Glutamatergic neuron (in vitro differentiated cells): ENCODE data around the gene APOC4. TPM values are rescaled to one million over a fixed set of nuclear protein-coding genes. Genes with fewer than 3 reads are reported as not detected.
"Not testable (repeated sequence)": the region's sequence is repeated elsewhere in the genome, so short reads cannot be mapped to it uniquely, and the experiment has no call there.

Source experiments
- DNase-seq: peaks from one replicate; pipeline ENCODE4 v3.0.0; 2022
- H3K27ac Mint-ChIP-seq: one replicate; pipeline ENCODE4 v1.8.0; 2020; ENCODE audit warnings: mild to moderate bottlenecking, mixed read lengths, inconsistent platforms; ENCODE audit not compliant: unreplicated experiment
- H3K27me3 Mint-ChIP-seq: one replicate; pipeline ENCODE4 v1.8.0; 2020; ENCODE audit warnings: mild to moderate bottlenecking, moderate library complexity, mixed read lengths, inconsistent platforms; ENCODE audit not compliant: unreplicated experiment
- H3K36me3 Mint-ChIP-seq: one replicate; pipeline ENCODE4 v1.8.0; 2020; ENCODE audit warnings: mild to moderate bottlenecking, mixed read lengths, inconsistent platforms; ENCODE audit not compliant: unreplicated experiment
- H3K4me1 Mint-ChIP-seq: one replicate; pipeline ENCODE4 v1.8.0; 2020; ENCODE audit warnings: mild to moderate bottlenecking, low read depth, mixed read lengths, inconsistent platforms; ENCODE audit not compliant: unreplicated experiment
- H3K4me3 Mint-ChIP-seq: one replicate; pipeline ENCODE4 v1.8.0; 2020; ENCODE audit warnings: mild to moderate bottlenecking, mixed read lengths, inconsistent platforms; ENCODE audit not compliant: unreplicated experiment
- H3K9me3 Mint-ChIP-seq: one replicate; pipeline ENCODE4 v1.8.0; 2020; ENCODE audit warnings: mild to moderate bottlenecking, moderate library complexity, mixed read lengths, inconsistent platforms; ENCODE audit not compliant: unreplicated experiment
- total RNA-seq: library from RNA; stranded (reverse); fragmentation: NEBNext Ultra II Directional; extraction: Animal tissue kit (Norgen Biotek cat#: 25700); gene quantifications from one replicate; pipeline ENCODE4 v1.2.1, GENCODE V29; 2021; ENCODE audit not compliant: unreplicated experiment
- TF ChIP-seq, protein P1 (sequence below): fragments of 200-600 bp; sonication (generic); IDR thresholded peaks from one replicate; pipeline ENCODE4 v1.5.0; 2021; ENCODE audit not compliant: partially characterized antibody, unreplicated experiment

Gene APOC4
- total RNA-seq, 1 donor from 2014 or later, result not detected

DNA sequence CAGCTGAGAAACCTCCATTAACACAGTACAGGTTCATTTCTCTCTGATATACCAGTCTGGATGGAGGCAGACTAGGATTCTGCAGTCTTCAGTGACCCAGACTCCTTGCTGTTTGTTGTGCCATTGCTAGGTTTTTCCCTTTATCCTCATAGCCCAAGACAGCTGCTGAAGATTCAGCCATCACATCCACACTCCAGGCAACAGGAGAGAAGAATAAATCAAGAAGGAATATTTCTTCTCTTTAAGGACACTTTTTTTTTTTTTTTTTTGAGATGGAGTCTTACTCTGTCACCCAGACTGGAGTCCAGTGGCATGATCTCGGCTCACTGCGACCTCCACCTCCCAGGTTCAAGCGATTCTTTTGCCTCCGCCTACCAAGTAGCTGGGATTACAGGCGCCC, 27.4 kb downstream of the APOC4 start:
- H3K27me3 Mint-ChIP-seq, result peaks cover 2% of the 10 kb centered on the region
- TF ChIP-seq, protein P1, sequence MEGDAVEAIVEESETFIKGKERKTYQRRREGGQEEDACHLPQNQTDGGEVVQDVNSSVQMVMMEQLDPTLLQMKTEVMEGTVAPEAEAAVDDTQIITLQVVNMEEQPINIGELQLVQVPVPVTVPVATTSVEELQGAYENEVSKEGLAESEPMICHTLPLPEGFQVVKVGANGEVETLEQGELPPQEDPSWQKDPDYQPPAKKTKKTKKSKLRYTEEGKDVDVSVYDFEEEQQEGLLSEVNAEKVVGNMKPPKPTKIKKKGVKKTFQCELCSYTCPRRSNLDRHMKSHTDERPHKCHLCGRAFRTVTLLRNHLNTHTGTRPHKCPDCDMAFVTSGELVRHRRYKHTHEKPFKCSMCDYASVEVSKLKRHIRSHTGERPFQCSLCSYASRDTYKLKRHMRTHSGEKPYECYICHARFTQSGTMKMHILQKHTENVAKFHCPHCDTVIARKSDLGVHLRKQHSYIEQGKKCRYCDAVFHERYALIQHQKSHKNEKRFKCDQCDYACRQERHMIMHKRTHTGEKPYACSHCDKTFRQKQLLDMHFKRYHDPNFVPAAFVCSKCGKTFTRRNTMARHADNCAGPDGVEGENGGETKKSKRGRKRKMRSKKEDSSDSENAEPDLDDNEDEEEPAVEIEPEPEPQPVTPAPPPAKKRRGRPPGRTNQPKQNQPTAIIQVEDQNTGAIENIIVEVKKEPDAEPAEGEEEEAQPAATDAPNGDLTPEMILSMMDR, result no peak
- H3K27ac Mint-ChIP-seq, result no peak overlapping the region
- no peak overlapping the region for H3K4me3 Mint-ChIP-seq
- H3K4me1 Mint-ChIP-seq, result no peaks in the 10 kb centered on the region
- H3K9me3 Mint-ChIP-seq, result no peaks in the 10 kb centered on the region
- H3K36me3 Mint-ChIP-seq, result peaks cover 9% of the 10 kb centered on the region
- no peak for DNase-seq

DNA sequence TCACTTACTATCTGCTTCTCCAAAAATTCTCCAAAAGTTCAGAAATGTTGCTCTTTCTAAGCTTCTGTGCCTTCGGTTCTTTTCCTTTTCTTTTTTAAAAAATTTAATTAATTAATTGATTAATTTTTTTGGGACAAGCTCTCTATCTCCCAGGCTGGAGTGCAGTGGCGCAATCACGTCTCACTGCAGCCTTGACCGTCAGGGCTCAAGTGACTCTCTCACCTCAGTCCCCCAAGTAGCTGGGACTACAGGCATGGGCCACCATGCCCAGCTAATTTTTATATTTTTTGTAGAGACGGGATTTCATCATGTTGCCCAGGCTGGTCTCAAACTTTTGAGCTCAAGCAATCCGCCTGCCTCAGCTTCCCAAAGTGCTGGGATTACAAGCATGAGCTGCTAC, 29.4 kb downstream of the APOC4 start:
- DNase-seq, H3K27ac Mint-ChIP-seq: not testable (repeated sequence)

GRCh38 chr19:44972802-44973201, 30.8 kb downstream of the APOC4 start:
- peaks cover 7% of the 10 kb centered on the region for H3K36me3 Mint-ChIP-seq
- no peaks in the 10 kb centered on the region for H3K27me3 Mint-ChIP-seq
- H3K4me3 Mint-ChIP-seq, result no peak overlapping the region
- peaks cover 1% of the 10 kb centered on the region for H3K9me3 Mint-ChIP-seq
- H3K27ac Mint-ChIP-seq, result no peak overlapping the region
- TF ChIP-seq, protein P1, result no peak
- H3K4me1 Mint-ChIP-seq, result no peaks in the 10 kb centered on the region
- DNase-seq, result no peak

More for the DNA sequence above, 29.4 kb downstream of the APOC4 start:
- H3K36me3 Mint-ChIP-seq, H3K4me3 Mint-ChIP-seq, H3K4me1 Mint-ChIP-seq, H3K9me3 Mint-ChIP-seq, H3K27me3 Mint-ChIP-seq: not testable (repeated sequence)

DNA sequence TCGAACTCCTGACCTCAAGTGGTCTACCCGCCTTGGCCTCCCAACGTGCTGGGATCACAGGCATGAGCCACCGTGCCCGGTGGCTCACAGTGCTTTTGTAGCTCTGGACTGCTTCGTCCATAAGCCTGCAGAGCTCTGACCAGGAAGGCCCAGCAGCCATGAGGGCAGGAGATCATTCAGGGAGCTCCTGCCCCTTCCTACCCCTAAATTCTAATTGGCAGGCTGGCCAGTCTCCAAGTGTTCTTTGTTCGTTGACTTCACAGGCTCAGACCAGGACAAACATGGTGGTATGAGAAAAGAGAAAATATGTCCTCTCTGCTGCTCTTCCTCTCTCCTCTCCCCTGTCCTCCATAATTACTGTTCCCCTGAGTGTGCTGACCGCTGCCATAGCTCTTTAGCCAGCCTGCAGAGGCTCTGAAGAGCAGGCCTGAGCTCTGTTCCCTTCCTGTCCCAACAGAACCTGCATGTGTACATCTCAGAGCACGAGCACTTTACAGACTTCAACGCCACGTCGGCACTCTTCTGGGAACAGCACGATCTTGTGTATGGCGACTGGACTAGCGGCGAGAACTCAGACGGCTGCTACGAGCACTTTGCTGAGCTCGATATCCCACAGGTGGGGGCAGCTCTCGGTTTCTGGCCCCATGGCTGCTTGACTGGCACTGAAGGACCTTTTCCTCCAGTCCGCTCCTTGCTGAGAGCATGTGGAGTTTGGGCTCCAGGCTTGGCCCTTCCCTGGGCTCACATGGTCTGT, 32.1 kb downstream of the APOC4 start:
- TF ChIP-seq, protein P1, result no peak
- peaks cover 4% of the 10 kb centered on the region for H3K36me3 Mint-ChIP-seq
- peaks cover 2% of the 10 kb centered on the region for H3K9me3 Mint-ChIP-seq
- H3K4me1 Mint-ChIP-seq, result no peaks in the 10 kb centered on the region
- DNase-seq, result no peak
- H3K27me3 Mint-ChIP-seq, result no peaks in the 10 kb centered on the region
- no peak overlapping the region for H3K4me3 Mint-ChIP-seq
- H3K27ac Mint-ChIP-seq, result no peak overlapping the region

DNA sequence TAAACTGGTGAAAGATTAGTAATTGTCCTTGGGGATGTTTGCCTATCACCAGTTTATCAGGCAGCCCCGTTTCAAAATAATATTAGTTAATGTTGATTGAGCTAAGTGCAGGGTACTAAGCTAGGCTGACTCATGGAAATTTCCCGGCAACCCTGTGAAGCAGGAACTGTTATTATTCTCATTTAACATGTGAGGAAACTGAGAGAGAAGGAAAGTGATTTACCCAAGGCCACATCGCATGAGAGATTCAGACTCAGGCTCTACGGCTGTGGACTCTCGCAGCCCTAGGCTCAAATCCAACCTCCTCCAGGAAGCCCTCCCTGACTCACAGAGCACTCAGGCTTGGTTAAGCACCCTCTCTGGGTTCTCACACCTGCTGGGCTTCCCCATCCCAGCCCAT, 32.8 kb downstream of the APOC4 start:
- TF ChIP-seq, protein P1, result no peak
- Mint-ChIP-seq H3K36me3 (peaks cover 4% of the 10 kb centered on the region), H3K27me3 (no peaks in the 10 kb centered on the region), H3K4me1 (no peaks in the 10 kb centered on the region), H3K27ac (no peak overlapping the region), H3K4me3 (no peak overlapping the region), H3K9me3 (peaks cover 2% of the 10 kb centered on the region)
- DNase-seq, result no peak
